Coronary artery (tissue), 2 donors: ENCODE results near the gene TNFSF15.
"Not testable (repeated sequence)": the region's sequence is repeated elsewhere in the genome, so short reads cannot be mapped to it uniquely, and the experiment has no call there.

Experiments
- DNase-seq: peaks from one replicate; pipeline ENCODE4 v3.0.0-alpha.2; 2017; ENCODE audit warnings: low spot score
- H3K27ac ChIP-seq, 2 donors: fragments of 200-600 bp; sonication (generic); one replicate each; pipeline ENCODE4 v1.5.1; 2016 to 2019
- H3K4me3 ChIP-seq: fragments of 200-600 bp; sonication (generic); 2 replicates; pipeline ENCODE4 v1.5.1; 2016; ENCODE audit warnings: mild to moderate bottlenecking, moderate library complexity
- CTCF ChIP-seq: fragments of 200-600 bp; sonication (generic); IDR thresholded peaks from one replicate; pipeline ENCODE4 v1.5.1; 2019; ENCODE audit warnings: antibody characterized with exemption

The TNFSF15 gene

GRCh38 chr9:114745879-114746550 lies 59.8 kb downstream of the TNFSF15 start:
- no peak for DNase-seq
- no peak for TF ChIP-seq CTCF
- no peak overlapping the region for H3K4me3 ChIP-seq
- H3K27ac ChIP-seq = peak overlapping the region in 1 of 2 donors; percentile 9

GRCh38 chr9:114745108-114745848 lies 60.6 kb downstream of the TNFSF15 start:
- Histone ChIP-seq H3K27ac (peak overlapping the region in 1 of 2 donors; percentile 9), H3K4me3 (no peak overlapping the region)
- TF ChIP-seq CTCF = no peak
- DNase-seq = no peak

GRCh38 chr9:114743446-114743845 lies 62.4 kb downstream of the TNFSF15 start:
- TF ChIP-seq CTCF = no peak

GRCh38 chr9:114742947-114743346 lies 62.9 kb downstream of the TNFSF15 start:
- DNase-seq = no peak
- Histone ChIP-seq H3K4me3 (no peak overlapping the region), H3K27ac (no peak overlapping the region)
- TF ChIP-seq CTCF = no peak

More at GRCh38 chr9:114743446-114743845, 62.4 kb downstream of the TNFSF15 start:
- Histone ChIP-seq H3K4me3 (no peak overlapping the region), H3K27ac (no peak overlapping the region)
- DNase-seq = no peak

- H3K4me3 ChIP-seq, H3K27ac ChIP-seq, DNase-seq: not testable (repeated sequence)
Observed at GRCh38 chr9:114741521-114741920, 64.3 kb downstream of the TNFSF15 start.

GRCh38 chr9:114738581-114739316 lies 67.1 kb downstream of the TNFSF15 start:
- H3K4me3 ChIP-seq = no peak overlapping the region
- peak; percentile 64 for TF ChIP-seq CTCF
- DNase-seq = no peak

GRCh38 chr9:114737847-114738246 lies 68.0 kb downstream of the TNFSF15 start:
- no peak for DNase-seq
- no peak overlapping the region for H3K4me3 ChIP-seq
- H3K27ac ChIP-seq = no peak overlapping the region
- TF ChIP-seq CTCF = no peak

More at GRCh38 chr9:114738581-114739316, 67.1 kb downstream of the TNFSF15 start:
- H3K27ac ChIP-seq = no peak overlapping the region
